Heart right ventricle (tissue), 16 donors: ENCODE measurements around the gene AACS. TPM values are rescaled to one million over a fixed set of nuclear protein-coding genes. Genes with fewer than 3 reads are reported as not detected.
"Not testable (repeated sequence)": the region's sequence is repeated elsewhere in the genome, so short reads cannot be mapped to it uniquely, and the experiment has no call there.

Experiments
- ATAC-seq, 8 donors: fragments of 200-7000 bp; cut with Tn5 transposase; one replicate each; pipeline ENCODE4 v1.9.1; 2020; ENCODE audit warnings: mild to moderate bottlenecking in 8 of 8, moderate library complexity in 8 of 8, moderate number of reproducible peaks in 1 of 8
- DNase-seq, 2 donors: peaks; one replicate each; pipeline ENCODE4 v3.0.0-alpha.2; 2020
- H3K27ac ChIP-seq, 10 donors: fragments of 200-600 bp; sonication (generic) in 2 of 10; one replicate each; pipeline versions ENCODE4 v1.5.0 to v1.8.0; 2020 to 2022; ENCODE audit warnings: mild to moderate bottlenecking in 3 of 10
- H3K27me3 ChIP-seq, 7 donors: fragments of 200-600 bp; one replicate each; pipeline ENCODE4 v1.8.0; 2021 to 2022; ENCODE audit warnings: mild to moderate bottlenecking in 2 of 7
- H3K36me3 ChIP-seq, 9 donors: fragments of 200-600 bp; sonication (generic) in 1 of 9; one replicate each; pipeline versions ENCODE4 v1.5.0 to v1.8.0; 2020 to 2022; ENCODE audit warnings: mild to moderate bottlenecking in 2 of 9
- H3K4me1 ChIP-seq, 9 donors: fragments of 200-600 bp; sonication (generic) in 1 of 9; one replicate each; pipeline versions ENCODE4 v1.5.0 to v1.8.0; 2020 to 2022; ENCODE audit warnings: mild to moderate bottlenecking in 4 of 9
- H3K4me3 ChIP-seq, 10 donors: fragments of 200-600 bp; sonication (generic) in 2 of 10; one replicate each; pipeline versions ENCODE4 v1.5.0 to v1.8.0; 2020 to 2022; ENCODE audit warnings: mild to moderate bottlenecking in 7 of 10, moderate library complexity in 2 of 10
- H3K9me3 ChIP-seq, 11 donors: fragments of 200-600 bp in 10 of 11; sonication (generic) in 2 of 11; one replicate each; pipeline versions ENCODE4 v1.5.0 to v1.8.0; 2013 to 2022; ENCODE audit warnings: mild to moderate bottlenecking in 2 of 11, control low read depth in 1 of 11, moderate library complexity in 1 of 11
- CTCF ChIP-seq, 9 donors: fragments of 200-600 bp; sonication (generic) in 2 of 9; IDR thresholded peaks; one replicate each; pipeline versions ENCODE4 v1.5.0 to v1.8.0; 2021 to 2022; ENCODE audit warnings: antibody characterized with exemption in 9 of 9, mild to moderate bottlenecking in 5 of 9, moderate library complexity in 1 of 9
- WGBS, 2 donors: extraction: QIAGEN DNeasy Blood & Tissue Kit; methylation state at CpG; one replicate each; pipeline ENCODE4 v1.1.7; 2013; ENCODE audit warnings: inconsistent platforms in 1 of 2; 5-methylcytosine and 5-hydroxymethylcytosine counted together
- intact Hi-C, 10 donors: fragments of 100-400 bp; cut with DNase I; formaldehyde crosslinking; loops; one replicate each; pipeline versions ENCODE4 v1.11.1 to v1.14.2; 2022
- polyA plus RNA-seq, 2 donors: library from polyadenylated mRNA; stranded (reverse); fragments of 200-250 nt; gene quantifications; one replicate each; pipeline ENCODE4 v1.2.3, GENCODE V29; 2013
- total RNA-seq, 10 donors: library from RNA; stranded (reverse); fragmentation: NEBNext Ultra II Directional in 3 of 10; extraction: Animal tissue kit (Norgen Biotek cat#: 25700) in 3 of 10; gene quantifications; one replicate each; pipeline versions ENCODE4 v1.2.1 to v1.2.4, GENCODE V29; 2021 to 2023
- donor health status: Arrhythmogenic right ventricular cardiomyopathy.
- donor health status: ischemic (EF 13 %, LVEDD 7.1; RV severe dilation, severe dysfunction).
- donor health status: healthy with polysubstance abuse.
- donor health status: DM: no; HTN: yes; CAD: no.
- donor health status: DM: no; HTN: no; CAD: no.
- donor health status: ischemic (EF 25% LVEDD 6.9; RV normal size, moderate dysfunction).
- donor health status: ischemic (EF 25% LVEDD 5.7; RV mildly dilated, moderate dysfunction).
- donor health status: healthy.
- donor health status: DM: yes; HTN: yes; CAD: no.
- donor health status: Ischemic cardiomyopathy.
- donor health status: ischemic (EF 35%, LVEDD 5.7; RV mildly dilated, moderate dysfunction).
- donor health status: nonischemic (EF 11% LVEDD 7.7; RV severe dilation, severe dysfunction).
- donor health status: DM: yes; HTN: yes; CAD: no.
- donor health status: PGD.
- donor health status: ischemic (EF 29% LVEDD 5.4; RV normal size, mild dysfunction).
- donor health status: nonischemic (EF 23%, LVEDD 6.1; RV moderate dilation, normal function).

AACS gene
- total and polyA plus RNA-seq, 12 donors: 8.5 to 19.4 (median 12.1) TPM

GRCh38 chr12:125111403-125111802 lies 46.2 kb downstream of the AACS start:
- no peaks in the 10 kb centered on the region for H3K27me3 ChIP-seq
- H3K4me3 ChIP-seq: no peak overlapping the region
- no peak for ATAC-seq
- no peak for DNase-seq
- WGBS, 2 donors: 89 to 93% methylated on average over 3 of the region's 3 CpGs
- intact Hi-C loops: no loop called here
- no peak overlapping the region for H3K27ac ChIP-seq
- no peaks in the 10 kb centered on the region for H3K4me1 ChIP-seq
- no peak for TF ChIP-seq CTCF (IDR thresholded peaks at IDR 0.05)
- peaks cover 0 to 80% (median 16%) of the 10 kb centered on the region in 9 donors for H3K36me3 ChIP-seq
- H3K9me3 ChIP-seq: no peaks in the 10 kb centered on the region

GRCh38 chr12:125112614-125113013 lies 47.4 kb downstream of the AACS start:
- intact Hi-C loops, H3K27me3 ChIP-seq: not testable (repeated sequence)
- WGBS, 2 donors: 95 to 96% methylated on average over 6 of the region's 6 CpGs

GRCh38 chr12:125113263-125113662 lies 48.0 kb downstream of the AACS start:
- Histone ChIP-seq H3K9me3 (no peaks in the 10 kb centered on the region), H3K4me1 (no peaks in the 10 kb centered on the region), H3K4me3 (no peak overlapping the region), H3K27me3 (no peaks in the 10 kb centered on the region), H3K27ac (no peak overlapping the region), H3K36me3 (peaks cover 0 to 78% (median 7%) of the 10 kb centered on the region in 9 donors)
- intact Hi-C loops: no loop called here
- DNase-seq: no peak
- 93 to 95% methylated on average over 8 of the region's 8 CpGs for WGBS, 2 donors
- no peak for TF ChIP-seq CTCF (IDR thresholded peaks at IDR 0.05)
- no peak for ATAC-seq

More at GRCh38 chr12:125112614-125113013, 47.4 kb downstream of the AACS start:
- H3K9me3 ChIP-seq, H3K27ac ChIP-seq, DNase-seq, H3K4me3 ChIP-seq, H3K4me1 ChIP-seq, ATAC-seq: not testable (repeated sequence)
- H3K36me3 ChIP-seq: peaks cover 0 to 78% (median 8%) of the 10 kb centered on the region in 9 donors

GRCh38 chr12:125113789-125114188 lies 48.6 kb downstream of the AACS start:
- Histone ChIP-seq H3K4me1 (no peaks in the 10 kb centered on the region), H3K9me3 (no peaks in the 10 kb centered on the region), H3K27ac (no peak overlapping the region), H3K36me3 (peaks cover 0 to 78% (median 7%) of the 10 kb centered on the region in 9 donors), H3K4me3 (no peak overlapping the region), H3K27me3 (no peaks in the 10 kb centered on the region)
- TF ChIP-seq CTCF (IDR thresholded peaks at IDR 0.05): no peak
- 80 to 83% methylated on average over 9 of the region's 9 CpGs for WGBS, 2 donors
- DNase-seq: no peak
- no peak for ATAC-seq
- intact Hi-C loops: no loop called here

- Histone ChIP-seq H3K4me3 (no peak overlapping the region), H3K27me3 (no peaks in the 10 kb centered on the region), H3K4me1 (no peaks in the 10 kb centered on the region), H3K36me3 (peaks cover 0 to 78% (median 2%) of the 10 kb centered on the region in 9 donors), H3K27ac (no peak overlapping the region), H3K9me3 (no peaks in the 10 kb centered on the region)
- no peak for TF ChIP-seq CTCF (IDR thresholded peaks at IDR 0.05)
- 97 to 98% methylated on average over 40 of the region's 40 CpGs for WGBS, 2 donors
- ATAC-seq: peak in 1 of 8 donors; percentile 66
- intact Hi-C loops: no loop called here
- DNase-seq: no peak
Measured at GRCh38 chr12:125114365-125115141, 49.3 kb downstream of the AACS start.
